ENCODE measurements around the gene TP53RK.
"Not testable (repeated sequence)": the region's sequence is repeated elsewhere in the genome, so short reads cannot be mapped to it uniquely, and the experiment has no call there.

- TF ChIP-seq POLR2A, CTCF (IDR thresholded peaks at IDR 0.05): not testable (repeated sequence)
Observed at GRCh38 chr20:46676649-46677316, 12.5 kb downstream of the TP53RK start.
